ENCODE data around the gene AGBL5. TPM values are rescaled to one million over a fixed set of nuclear protein-coding genes. Genes with fewer than 3 reads are reported as not detected.

AGBL5 gene
- total and polyA plus RNA-seq, 2 of the 13 experiments (the other 11 are each of a cell fraction or from before 2014, with no cell fraction given) = 55.9 to 73.3 TPM

GRCh38 chr2:27016801-27017325 lies 34.6 kb upstream of the AGBL5 start:
- intact Hi-C loops (cut with micrococcal nuclease; ENCODE audit: unreplicated experiment) (loop anchor here (1.0 kb wide), 2 partner anchors 56 to 171 kb away; no protein-coding TSS in a partner anchor), in situ Hi-C loops (cut with HindIII; ENCODE audit: extremely low pct_ligation_motif_present, low pct_unique_long_range_greater_than_20kb) (loop anchor here (5.0 kb wide), 2 partner anchors 55 to 170 kb away; partner anchors contain the start of gene DPYSL5)
- Histone ChIP-seq H3K27ac (ENCODE audit: extremely low read length, insufficient read depth, low read length) (no peak overlapping the region), H4K20me1 (ENCODE audit: insufficient read depth, low read length) (no peaks in the 10 kb centered on the region), H3K79me2 (ENCODE audit: insufficient read depth, low read length) (no peaks in the 10 kb centered on the region), H2AFZ (ENCODE audit: low read length) (no peak overlapping the region), H3K4me1 (ENCODE audit: insufficient read depth, low read length) (peaks cover 48% of the 10 kb centered on the region), H3K36me3 (replicated peaks in 1 of 2; ENCODE audit: control insufficient read depth in 1 of 2, insufficient read depth in 2 of 2, low read length in 2 of 2) (no peaks in the 10 kb centered on the region), H3K27me3 (ENCODE audit: control insufficient read depth in 1 of 2, insufficient read depth in 2 of 2, low read length in 2 of 2) (no peaks in the 10 kb centered on the region), H3K4me3 (replicated peaks in 1 of 3; ENCODE audit: insufficient read depth in 1 of 3, low read depth in 2 of 3, low read length in 3 of 3) (no peak overlapping the region), H3K4me2 (ENCODE audit: low read depth, low read length) (no peak overlapping the region), H3K9me3 (ENCODE audit: low read length) (no peaks in the 10 kb centered on the region), H3K9ac (ENCODE audit: insufficient read depth, low read depth, low read length) (no peak overlapping the region)
- 64% methylated on average over 3 of the region's 3 CpGs for WGBS (ENCODE audit: low lambda C conversion rate)
- no TSS peak for BruUV-seq (replicated peaks)
- DNase-seq (ENCODE audit: low spot score) = peak; percentile 76
- ChIA-PET POLR2A (interaction anchor here (0.7 to 0.8 kb wide), 2 partner anchors 16 to 55 kb away, joined by 4 read pairs; partner anchors contain the start of gene TMEM214), CTCF (ENCODE audit: low intra/inter-chr PET ratio, low total read pairs) (interaction anchor here (0.7 to 5.5 kb wide), 3 partner anchors 52 to 170 kb away, joined by 3 to 91 read pairs (median 16); no protein-coding TSS in a partner anchor)
- ATAC-seq = peak; percentile 42
- FAIRE-seq = peak; percentile 93
- TF ChIP-seq ZNF746 (CRISPR knock-in tag; IDR thresholded peaks at IDR 0.05) = no peak
- TF ChIP-seq ZNF33B (CRISPR knock-in tag; IDR thresholded peaks at IDR 0.05) = 0 out of 2 replicates have a peak, but pooled peaks have one; percentile 39
- TF ChIP-seq ZBTB42 (CRISPR knock-in tag; IDR thresholded peaks at IDR 0.05) = no peak
- no peak for TF ChIP-seq HIVEP1 (CRISPR knock-in tag; IDR thresholded peaks at IDR 0.05)
- TF ChIP-seq, protein P1, sequence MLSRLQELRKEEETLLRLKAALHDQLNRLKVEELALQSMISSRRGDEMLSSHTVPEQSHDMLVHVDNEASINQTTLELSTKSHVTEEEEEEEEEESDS (CRISPR knock-in tag; IDR thresholded peaks at IDR 0.05; ENCODE audit: borderline replicate concordance) = no peak
- TF ChIP-seq PHF21A (CRISPR knock-in tag; IDR thresholded peaks at IDR 0.05) = no peak
- TF ChIP-seq RFX1 (IDR thresholded peaks at IDR 0.05) = no peak
- TF ChIP-seq ZNF543 (CRISPR knock-in tag; IDR thresholded peaks at IDR 0.05) = no peak
- peak; percentile 70 for TF ChIP-seq XRCC5 (optimal IDR thresholded peaks at IDR 0.05; ENCODE audit: low read length)
- no peak for TF ChIP-seq ZNF264 (CRISPR knock-in tag; IDR thresholded peaks at IDR 0.05)
- TF ChIP-seq ELF1 (CRISPR knock-in tag; IDR thresholded peaks at IDR 0.05) = no peak
- TF ChIP-seq, protein P2, sequence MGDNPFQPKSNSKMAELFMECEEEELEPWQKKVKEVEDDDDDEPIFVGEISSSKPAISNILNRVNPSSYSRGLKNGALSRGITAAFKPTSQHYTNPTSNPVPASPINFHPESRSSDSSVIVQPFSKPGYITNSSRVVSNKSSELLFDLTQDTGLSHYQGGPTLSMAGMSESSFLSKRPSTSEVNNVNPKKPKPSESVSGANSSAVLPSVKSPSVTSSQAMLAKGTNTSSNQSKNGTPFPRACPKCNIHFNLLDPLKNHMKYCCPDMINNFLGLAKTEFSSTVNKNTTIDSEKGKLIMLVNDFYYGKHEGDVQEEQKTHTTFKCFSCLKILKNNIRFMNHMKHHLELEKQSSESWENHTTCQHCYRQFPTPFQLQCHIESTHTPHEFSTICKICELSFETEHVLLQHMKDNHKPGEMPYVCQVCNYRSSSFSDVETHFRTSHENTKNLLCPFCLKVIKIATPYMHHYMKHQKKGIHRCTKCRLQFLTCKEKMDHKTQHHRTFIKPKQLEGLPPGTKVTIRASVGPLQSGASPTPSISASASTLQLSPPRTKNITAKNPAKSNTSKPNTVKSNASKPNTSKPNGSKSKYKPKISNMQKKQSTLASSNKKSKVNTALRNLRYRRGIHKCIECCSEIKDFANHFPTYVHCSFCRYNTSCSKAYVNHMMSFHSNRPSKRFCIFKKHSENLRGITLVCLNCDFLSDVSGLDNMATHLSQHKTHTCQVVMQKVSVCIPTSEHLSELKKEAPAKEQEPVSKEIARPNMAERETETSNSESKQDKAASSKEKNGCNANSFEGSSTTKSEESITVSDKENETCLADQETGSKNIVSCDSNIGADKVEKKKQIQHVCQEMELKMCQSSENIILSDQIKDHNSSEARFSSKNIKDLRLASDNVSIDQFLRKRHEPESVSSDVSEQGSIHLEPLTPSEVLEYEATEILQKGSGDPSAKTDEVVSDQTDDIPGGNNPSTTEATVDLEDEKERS (CRISPR knock-in tag; IDR thresholded peaks at IDR 0.05) = no peak
- no peak for TF ChIP-seq ZFY (CRISPR knock-in tag; IDR thresholded peaks at IDR 0.05)
- no peak for TF ChIP-seq ZNF44 (CRISPR knock-in tag; IDR thresholded peaks at IDR 0.05)
- no peak for TF ChIP-seq EP300 (IDR thresholded peaks at IDR 0.05; ENCODE audit: low read depth in 2 of 2, low read length in 2 of 2)
- TF ChIP-seq EP300 (CRISPR knock-in tag; IDR thresholded peaks at IDR 0.05; ENCODE audit: borderline replicate concordance) = no peak
- no peak for TF ChIP-seq MAZ (IDR thresholded peaks at IDR 0.05; ENCODE audit: borderline replicate concordance, low read depth, low read length)
- 0 out of 2 replicates have a peak, but pooled peaks have one; percentile 34 for TF ChIP-seq MAZ (CRISPR knock-in tag; IDR thresholded peaks at IDR 0.05; ENCODE audit: low read depth)
- TF ChIP-seq RAD21 (CRISPR knock-in tag; IDR thresholded peaks at IDR 0.05) = peak; percentile 86
- TF ChIP-seq BHLHE40 (IDR thresholded peaks at IDR 0.05; ENCODE audit: low read length) = no peak
- TF ChIP-seq PATZ1 (CRISPR knock-in tag; IDR thresholded peaks at IDR 0.05) = peak; percentile 34; the same call in 1 of the 2 replicates
- TF ChIP-seq FOXA3 (CRISPR knock-in tag; IDR thresholded peaks at IDR 0.05) = 0 out of 2 replicates have a peak, but pooled peaks have one; percentile 8
- TF ChIP-seq SALL2 (CRISPR knock-in tag; IDR thresholded peaks at IDR 0.05) = no peak

Data from HepG2 (cell line).